ENCODE measurements around the gene SPR. TPM values are rescaled to one million over a fixed set of nuclear protein-coding genes. Genes with fewer than 3 reads are reported as not detected.

SPR gene
- total and polyA plus RNA-seq, 2 of the 13 experiments (the other 11 are each of a cell fraction or from before 2014, with no cell fraction given): 34.0 to 96.0 TPM

GRCh38 chr2:72917877-72918553 lies 30.8 kb downstream of the SPR start:
- POLR2A ChIA-PET: interaction anchor here (1.0 to 3.0 kb wide), 4 partner anchors 17 to 31 kb away, joined by 4 to 13 read pairs (median 6); partner anchors contain the start of gene SPR
- BruUV-seq (replicated peaks): no TSS peak
- CTCF ChIA-PET (ENCODE audit: low intra/inter-chr PET ratio, low total read pairs): interaction anchor here (1.2 kb wide), 1 partner anchor 31 kb away, joined by 3 read pairs; the partner anchor contains the start of gene SPR
- FAIRE-seq (no peak), DNase-seq (ENCODE audit: low spot score) (no peak), ATAC-seq (peak; percentile 21)
- no peaks in the 10 kb centered on the region for H3K9me3 ChIP-seq (ENCODE audit: low read length)
- peaks cover 41% of the 10 kb centered on the region for H3K4me1 ChIP-seq (ENCODE audit: insufficient read depth, low read length)
- H3K4me2 ChIP-seq (ENCODE audit: low read depth, low read length): peak overlapping the region; percentile 100
- intact Hi-C loops (cut with micrococcal nuclease; ENCODE audit: unreplicated experiment): loop anchor here (1.0 kb wide), 1 partner anchor 31 kb away; the partner anchor contains the start of gene SPR
- no peaks in the 10 kb centered on the region; the same call in 1 of the 2 replicates for H4K20me1 ChIP-seq (ENCODE audit: insufficient read depth, low read length)
- no peaks in the 10 kb centered on the region for H3K36me3 ChIP-seq (replicated peaks in 1 of 2; ENCODE audit: control insufficient read depth in 1 of 2, insufficient read depth in 2 of 2, low read length in 2 of 2)
- no peaks in the 10 kb centered on the region for H3K79me2 ChIP-seq (ENCODE audit: insufficient read depth, low read length)
- no peak overlapping the region for H3K27ac ChIP-seq (ENCODE audit: extremely low read length, insufficient read depth, low read length)
- peak overlapping the region; percentile 25; the same call in 1 of the 2 replicates for H3K9ac ChIP-seq (ENCODE audit: insufficient read depth, low read depth, low read length)
- H2AFZ ChIP-seq (ENCODE audit: low read length): no peak overlapping the region
- H3K27me3 ChIP-seq (ENCODE audit: control insufficient read depth in 1 of 2, insufficient read depth in 2 of 2, low read length in 2 of 2): peaks cover 15 to 91% of the 10 kb centered on the region in 2 experiments
- 2% methylated on average over 45 of the region's 89 CpGs for WGBS (ENCODE audit: low lambda C conversion rate)
- H3K4me3 ChIP-seq (replicated peaks in 1 of 3; ENCODE audit: insufficient read depth in 1 of 3, low read depth in 2 of 3, low read length in 3 of 3): peak overlapping the region; percentile 64 to 83 (median 69); a peak in 5 of 6 replicates
- in situ Hi-C loops (cut with HindIII; ENCODE audit: extremely low pct_ligation_motif_present, low pct_unique_long_range_greater_than_20kb): no loop called here
- TF ChIP-seq HOXD1 (CRISPR knock-in tag; IDR thresholded peaks at IDR 0.05): peak; percentile 59; the same call in 1 of the 2 replicates
- TF ChIP-seq FOXK1 (CRISPR knock-in tag; IDR thresholded peaks at IDR 0.05; ENCODE audit: borderline replicate concordance, low read depth): no peak
- peak; percentile 70; the same call in 1 of the 2 replicates for TF ChIP-seq ZSCAN20 (CRISPR knock-in tag; IDR thresholded peaks at IDR 0.05; ENCODE audit: borderline replicate concordance)
- TF ChIP-seq ZHX2 (IDR thresholded peaks at IDR 0.05; ENCODE audit: low read depth): no peak
- peak; percentile 46; the same call in 1 of the 2 replicates for TF ChIP-seq ZHX2 (CRISPR knock-in tag; IDR thresholded peaks at IDR 0.05; ENCODE audit: borderline replicate concordance)
- peak; percentile 13; the same call in 1 of the 2 replicates for TF ChIP-seq SPEN (CRISPR knock-in tag; IDR thresholded peaks at IDR 0.05; ENCODE audit: low read depth)
- peak; percentile 44; the same call in 1 of the 2 replicates for TF ChIP-seq TEAD2 (CRISPR knock-in tag; IDR thresholded peaks at IDR 0.05)
- peak; percentile 34 for TF ChIP-seq HNRNPK (IDR thresholded peaks at IDR 0.05; ENCODE audit: low read depth, low read length, poor library complexity, severe bottlenecking)
- peak; percentile 65; the same call in 1 of the 2 replicates for TF ChIP-seq ZSCAN12 (CRISPR knock-in tag; IDR thresholded peaks at IDR 0.05)
- TF ChIP-seq ZNF274 (CRISPR knock-in tag; IDR thresholded peaks at IDR 0.05): 0 out of 2 replicates have a peak, but pooled peaks have one; percentile 35
- TF ChIP-seq ZNF768 (CRISPR knock-in tag; IDR thresholded peaks at IDR 0.05): peak; percentile 47
- peak; percentile 38; the same call in 1 of the 2 replicates for TF ChIP-seq ZNF503 (CRISPR knock-in tag; IDR thresholded peaks at IDR 0.05)
- peak; percentile 40; the same call in 1 of the 2 replicates for TF ChIP-seq E2F2 (CRISPR knock-in tag; IDR thresholded peaks at IDR 0.05; ENCODE audit: borderline replicate concordance)
